Kasumi-1 (cell line): ENCODE measurements around the gene MIEN1.
"Not testable (repeated sequence)": the region's sequence is repeated elsewhere in the genome, so short reads cannot be mapped to it uniquely, and the experiment has no call there.

ENCODE experiments used
- DNase-seq, 2 experiments: peaks; one replicate each; lab custom pipeline; 2025; lab: John Stamatoyannopoulos, UW

MIEN1 gene

GRCh38 chr17:39739885-39740356, 9.6 kb upstream of the MIEN1 start:
- DNase-seq: no peak

DNA sequence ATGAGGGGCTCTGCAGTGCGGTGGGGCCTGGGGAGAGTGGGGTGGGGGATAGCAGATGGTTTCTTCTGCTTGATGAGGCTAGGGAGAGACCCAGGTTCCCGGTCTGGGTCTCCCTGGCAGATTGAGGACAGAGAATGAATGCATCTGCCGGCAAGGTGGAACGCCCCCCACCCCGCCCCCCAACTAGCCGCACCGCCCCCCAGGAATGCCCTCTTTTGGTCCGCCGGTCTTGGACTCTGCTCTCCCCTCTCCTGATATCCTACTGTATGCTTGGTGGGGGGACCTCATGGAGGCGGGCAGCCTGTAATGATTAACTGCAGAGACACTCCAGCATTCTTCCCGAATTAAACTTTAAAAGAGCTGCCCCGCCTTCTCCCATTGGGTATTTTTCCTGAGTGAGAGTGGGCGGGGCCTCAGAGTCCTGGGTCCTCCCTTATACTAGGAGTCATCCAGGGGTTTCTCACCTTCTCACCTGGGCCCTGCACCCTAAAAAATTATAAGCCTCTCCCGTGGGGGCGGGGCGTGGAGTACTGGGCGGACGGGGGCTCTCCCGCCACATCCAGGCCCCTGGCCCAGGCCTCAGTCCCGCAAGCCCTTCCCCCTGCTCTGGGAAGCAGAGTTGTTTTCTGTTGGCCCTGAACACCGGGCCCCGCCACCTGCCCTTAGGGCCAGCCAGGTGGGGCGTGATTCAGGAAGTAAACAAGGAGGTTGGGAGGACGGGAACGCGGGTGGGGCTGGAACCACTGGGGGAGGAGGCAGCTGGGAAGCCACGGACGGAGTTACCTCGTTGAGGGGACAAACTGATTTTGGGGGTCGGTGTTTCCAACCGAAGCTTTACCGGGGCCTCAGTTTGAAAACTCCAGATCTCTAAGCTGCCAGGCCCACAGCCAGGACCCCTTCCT, 8.9 kb upstream of the MIEN1 start:
- DNase-seq: no peak

- no peak for DNase-seq
Measured at GRCh38 chr17:39738568-39738901, 8.2 kb upstream of the MIEN1 start.

GRCh38 chr17:39737760-39738567, 7.6 kb upstream of the MIEN1 start, which contains the start of gene GRB7:
GRB7 (plus strand) TSS chr17:39737938; CDS start chr17:39742302, 4,364 bp downstream.
- no peak for DNase-seq

GRCh38 chr17:39737206-39737759, 7.0 kb upstream of the MIEN1 start:
- DNase-seq: no peak

- no peak for DNase-seq
Measured at GRCh38 chr17:39736319-39737165, 6.2 kb upstream of the MIEN1 start.

GRCh38 chr17:39735882-39736281, 5.5 kb upstream of the MIEN1 start:
- no peak for DNase-seq

GRCh38 chr17:39732586-39732985, 2.3 kb upstream of the MIEN1 start:
- DNase-seq: no peak

DNA sequence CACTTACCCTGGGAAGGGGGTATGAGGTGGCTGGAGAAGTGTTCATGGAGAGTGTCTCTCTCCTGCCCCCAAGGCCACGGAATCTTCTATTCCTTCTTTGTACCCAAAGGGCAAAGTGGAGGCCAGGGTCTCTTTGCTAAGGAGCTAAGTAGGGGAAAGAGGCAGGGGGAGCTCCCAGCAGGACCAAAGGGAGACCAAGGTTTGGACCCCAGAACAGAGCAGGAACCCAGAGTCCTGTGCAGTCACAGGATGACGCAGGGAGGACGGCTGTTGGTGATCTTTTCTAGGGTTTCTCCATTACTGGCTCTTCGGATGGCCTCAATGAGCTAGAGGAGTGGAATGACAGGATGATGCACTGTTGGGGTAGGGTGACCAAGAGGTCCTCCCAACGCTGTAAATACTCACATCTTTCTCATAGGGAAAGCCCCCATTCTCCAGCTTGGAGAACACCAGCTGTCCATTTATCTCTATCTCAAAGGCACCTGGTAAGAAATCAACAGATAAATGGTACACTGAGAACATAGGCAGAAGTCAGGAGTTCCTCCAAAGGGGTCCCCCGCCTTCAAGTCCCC, 966 bp downstream of the MIEN1 start:
- DNase-seq: no peak

DNA sequence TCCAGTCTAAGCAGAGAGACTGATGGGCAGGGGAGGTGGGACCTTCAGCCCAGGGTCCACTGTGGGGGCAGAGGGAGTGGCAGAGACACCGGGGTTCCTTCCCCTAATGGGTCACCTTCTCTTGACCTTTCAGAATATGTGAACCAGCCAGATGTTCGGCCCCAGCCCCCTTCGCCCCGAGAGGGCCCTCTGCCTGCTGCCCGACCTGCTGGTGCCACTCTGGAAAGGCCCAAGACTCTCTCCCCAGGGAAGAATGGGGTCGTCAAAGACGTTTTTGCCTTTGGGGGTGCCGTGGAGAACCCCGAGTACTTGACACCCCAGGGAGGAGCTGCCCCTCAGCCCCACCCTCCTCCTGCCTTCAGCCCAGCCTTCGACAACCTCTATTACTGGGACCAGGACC, 2.8 kb downstream of the MIEN1 start:
- DNase-seq: no peak

GRCh38 chr17:39726617-39727016, 3.7 kb downstream of the MIEN1 start:
- no peak for DNase-seq

DNA sequence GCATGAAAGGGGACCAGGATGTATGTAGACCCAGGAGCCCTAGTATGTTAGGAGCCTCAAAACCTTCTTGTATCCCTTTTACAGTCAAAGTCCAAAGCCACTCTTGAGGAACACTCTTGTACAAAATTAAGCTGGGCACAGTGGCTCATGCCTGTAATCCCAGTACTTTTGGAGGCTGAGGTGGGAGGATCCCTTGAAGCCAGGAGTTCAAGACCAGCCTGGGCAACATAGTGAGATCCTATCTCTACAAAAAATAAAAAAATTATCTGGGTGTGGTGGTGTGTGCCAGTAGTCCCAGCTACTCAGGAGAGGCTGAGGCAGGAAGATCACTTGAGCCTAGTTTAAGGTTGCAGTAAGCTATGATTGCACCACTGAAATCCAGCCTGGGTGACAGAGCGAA, 4.4 kb downstream of the MIEN1 start:
- DNase-seq: not testable (repeated sequence)

DNA sequence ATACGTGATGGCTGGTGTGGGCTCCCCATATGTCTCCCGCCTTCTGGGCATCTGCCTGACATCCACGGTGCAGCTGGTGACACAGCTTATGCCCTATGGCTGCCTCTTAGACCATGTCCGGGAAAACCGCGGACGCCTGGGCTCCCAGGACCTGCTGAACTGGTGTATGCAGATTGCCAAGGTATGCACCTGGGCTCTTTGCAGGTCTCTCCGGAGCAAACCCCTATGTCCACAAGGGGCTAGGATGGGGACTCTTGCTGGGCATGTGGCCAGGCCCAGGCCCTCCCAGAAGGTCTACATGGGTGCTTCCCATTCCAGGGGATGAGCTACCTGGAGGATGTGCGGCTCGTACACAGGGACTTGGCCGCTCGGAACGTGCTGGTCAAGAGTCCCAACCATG, 5.6 kb downstream of the MIEN1 start:
- no peak for DNase-seq

- no peak for DNase-seq
Measured at GRCh38 chr17:39722965-39723848, 7.1 kb downstream of the MIEN1 start.

- no peak for DNase-seq
Measured at GRCh38 chr17:39722104-39722503, 8.2 kb downstream of the MIEN1 start.

DNA sequence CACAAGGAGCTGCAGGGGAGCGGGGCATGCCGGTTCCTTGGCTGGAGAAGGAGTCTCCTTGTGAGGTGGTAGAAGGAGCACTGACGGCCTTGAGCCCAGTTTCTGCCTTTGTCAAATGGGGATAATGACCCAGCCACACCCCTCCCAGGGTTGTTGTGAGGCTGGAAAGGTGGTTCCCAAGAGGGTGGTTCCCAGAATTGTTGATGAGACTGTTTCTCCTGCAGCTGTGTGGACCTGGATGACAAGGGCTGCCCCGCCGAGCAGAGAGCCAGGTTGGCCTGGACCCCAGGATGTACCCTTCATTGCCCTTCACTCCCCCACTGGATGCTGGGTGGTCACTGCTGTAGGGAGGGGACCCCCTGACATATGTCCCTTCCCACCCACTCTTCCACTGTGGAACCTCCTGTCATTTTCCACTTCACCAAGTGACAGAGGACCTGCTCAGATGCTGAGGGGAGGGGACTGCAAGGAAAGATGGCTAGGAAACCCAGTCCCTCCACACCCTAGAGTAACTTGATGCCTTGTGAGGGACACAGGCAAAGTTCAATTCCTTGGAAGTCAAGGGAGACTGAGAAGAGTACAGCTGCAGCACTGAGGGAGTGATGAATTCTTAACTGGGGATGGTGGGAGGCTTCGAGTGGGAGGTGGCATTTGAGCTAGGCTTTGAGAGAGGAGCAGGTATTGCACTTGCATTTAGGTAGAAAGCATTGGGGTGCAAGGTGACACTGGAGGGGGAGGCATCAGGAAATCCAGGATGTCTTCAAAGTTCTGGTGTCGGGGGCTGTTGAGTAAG, 10.6 kb downstream of the MIEN1 start:
- no peak for DNase-seq

DNA sequence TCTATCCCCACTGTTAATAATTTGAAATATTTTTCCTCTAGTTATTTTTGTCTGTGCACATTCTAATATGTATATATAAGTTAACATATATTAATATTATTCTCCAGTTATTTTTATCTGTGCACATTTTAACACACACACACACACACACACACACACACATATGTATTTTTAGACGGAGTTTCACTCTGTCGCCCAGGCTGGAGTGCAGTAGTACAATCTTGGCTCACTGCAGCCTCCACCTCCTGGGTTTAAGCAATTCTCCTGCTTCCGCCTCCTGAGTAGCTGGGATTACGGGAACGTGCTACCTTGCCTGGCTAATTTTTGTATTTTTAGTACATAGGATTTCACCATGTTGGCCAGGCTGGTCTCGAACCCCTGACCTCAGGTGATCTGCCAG, 12.7 kb downstream of the MIEN1 start:
- DNase-seq: no peak

GRCh38 chr17:39716879-39717536, 13.3 kb downstream of the MIEN1 start:
- no peak for DNase-seq
